CD4-positive, alpha-beta T cell treated with Interferon gamma for 1 hour (primary cell): ENCODE measurements around the gene NOSTRIN.
"Not testable (repeated sequence)": the region's sequence is repeated elsewhere in the genome, so short reads cannot be mapped to it uniquely, and the experiment has no call there.

Experiments
- DNase-seq: peaks from one replicate; pipeline ENCODE4 v3.0.0-alpha.2; 2020

Gene NOSTRIN, protein sequence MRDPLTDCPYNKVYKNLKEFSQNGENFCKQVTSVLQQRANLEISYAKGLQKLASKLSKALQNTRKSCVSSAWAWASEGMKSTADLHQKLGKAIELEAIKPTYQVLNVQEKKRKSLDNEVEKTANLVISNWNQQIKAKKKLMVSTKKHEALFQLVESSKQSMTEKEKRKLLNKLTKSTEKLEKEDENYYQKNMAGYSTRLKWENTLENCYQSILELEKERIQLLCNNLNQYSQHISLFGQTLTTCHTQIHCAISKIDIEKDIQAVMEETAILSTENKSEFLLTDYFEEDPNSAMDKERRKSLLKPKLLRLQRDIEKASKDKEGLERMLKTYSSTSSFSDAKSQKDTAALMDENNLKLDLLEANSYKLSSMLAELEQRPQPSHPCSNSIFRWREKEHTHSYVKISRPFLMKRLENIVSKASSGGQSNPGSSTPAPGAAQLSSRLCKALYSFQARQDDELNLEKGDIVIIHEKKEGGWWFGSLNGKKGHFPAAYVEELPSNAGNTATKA

GRCh38 chr2:168801961-168802858, at the start of gene NOSTRIN:
NOSTRIN (plus strand) TSS chr2:168802637; CDS start chr2:168802647, 10 bp downstream.
- no peak for DNase-seq

DNA sequence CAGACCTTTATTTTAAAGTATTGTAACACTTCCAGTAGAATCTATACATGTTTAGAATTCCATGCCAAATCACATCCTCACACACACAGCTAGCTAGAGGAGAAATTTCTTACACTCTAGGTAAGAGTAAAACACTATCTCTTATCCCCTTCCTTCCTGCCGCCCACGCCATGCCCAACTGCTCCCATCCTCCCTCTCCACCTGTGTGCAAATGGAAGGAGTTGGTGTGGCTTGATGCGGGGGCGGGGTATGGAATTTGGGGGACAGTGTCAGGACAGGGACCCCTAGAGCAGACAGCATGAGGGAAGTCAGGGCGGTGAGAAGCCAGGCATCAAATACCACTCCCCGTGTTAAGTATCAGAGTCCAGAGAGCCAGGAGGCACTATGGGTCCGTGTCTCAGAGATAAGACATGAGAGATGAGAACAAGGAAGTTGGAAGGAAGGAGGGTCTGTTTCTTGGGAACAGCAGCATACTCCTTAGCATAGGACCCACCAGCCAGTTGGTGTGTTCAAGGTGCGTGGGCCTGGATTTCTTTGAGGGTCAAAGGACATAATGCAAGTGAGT, 48.6 kb upstream of the NOSTRIN start:
- DNase-seq = no peak

- DNase-seq = no peak
These were observed 45.2 kb upstream of the NOSTRIN start for GRCh38 chr2:168757223-168757622.

- no peak for DNase-seq
These were observed 43.2 kb upstream of the NOSTRIN start for GRCh38 chr2:168758970-168759820.

GRCh38 chr2:168765401-168765800, 37.0 kb upstream of the NOSTRIN start:
- no peak for DNase-seq

DNA sequence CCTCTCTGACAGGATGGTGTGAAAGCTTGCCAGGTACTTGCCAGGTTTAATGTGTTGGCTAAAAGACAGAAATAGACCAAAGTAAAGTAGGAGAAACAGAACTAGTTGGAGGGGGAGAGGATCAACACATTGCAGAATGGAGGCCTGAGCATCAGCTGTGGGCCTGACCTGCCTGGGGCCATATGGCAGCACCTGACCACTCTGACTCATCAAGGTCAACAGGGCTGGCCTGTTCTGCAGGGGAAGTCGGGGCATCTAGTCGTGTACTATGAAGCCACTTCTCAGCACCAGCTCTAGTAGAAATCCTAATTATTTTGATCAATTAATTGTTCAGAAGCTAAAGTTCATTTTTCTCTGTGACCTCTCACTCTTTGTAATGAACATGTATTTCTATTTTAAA, 35.8 kb upstream of the NOSTRIN start:
- DNase-seq = no peak

DNA sequence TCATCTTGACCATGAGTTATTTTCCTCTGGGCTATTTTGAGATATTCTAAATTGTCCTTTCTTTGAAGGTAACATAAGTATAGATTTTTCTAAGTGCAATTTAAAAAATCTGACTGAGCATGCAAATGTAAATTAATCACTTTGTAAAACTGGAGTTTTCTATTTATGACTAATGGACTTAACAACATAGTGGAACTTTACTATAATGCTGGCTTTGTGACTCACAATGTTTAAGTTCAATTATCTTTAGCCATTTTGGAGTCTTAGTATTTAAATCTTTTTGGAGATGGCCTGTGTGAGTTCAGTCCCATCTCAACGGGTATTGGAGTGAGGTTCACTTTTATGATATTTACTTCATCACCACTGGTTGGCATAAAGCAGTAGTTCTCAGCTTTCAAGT, 35.2 kb upstream of the NOSTRIN start:
- no peak for DNase-seq

- not testable (repeated sequence) for DNase-seq
These were observed 34.1 kb upstream of the NOSTRIN start for GRCh38 chr2:168768357-168768756.

DNA sequence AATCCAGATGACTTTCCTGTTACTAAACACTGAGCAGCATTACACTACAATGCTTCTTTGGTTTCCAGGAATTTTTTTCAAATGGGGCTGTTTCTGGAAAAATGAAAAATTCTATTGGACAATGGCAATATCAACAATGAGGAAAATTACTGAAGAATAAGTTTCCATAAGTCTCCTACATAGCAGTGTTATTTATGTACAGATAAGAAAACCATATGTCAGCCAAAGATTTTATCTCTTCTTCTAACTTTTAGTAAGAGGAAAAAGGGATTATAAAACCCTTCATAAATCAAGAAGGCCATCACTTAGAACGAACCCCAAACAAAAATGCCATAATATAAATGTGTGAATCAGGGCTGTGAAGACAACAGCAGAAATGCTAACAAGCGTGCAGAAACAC, 31.6 kb upstream of the NOSTRIN start:
- DNase-seq = no peak

GRCh38 chr2:168772704-168773103, 29.7 kb upstream of the NOSTRIN start:
- DNase-seq = no peak

DNA sequence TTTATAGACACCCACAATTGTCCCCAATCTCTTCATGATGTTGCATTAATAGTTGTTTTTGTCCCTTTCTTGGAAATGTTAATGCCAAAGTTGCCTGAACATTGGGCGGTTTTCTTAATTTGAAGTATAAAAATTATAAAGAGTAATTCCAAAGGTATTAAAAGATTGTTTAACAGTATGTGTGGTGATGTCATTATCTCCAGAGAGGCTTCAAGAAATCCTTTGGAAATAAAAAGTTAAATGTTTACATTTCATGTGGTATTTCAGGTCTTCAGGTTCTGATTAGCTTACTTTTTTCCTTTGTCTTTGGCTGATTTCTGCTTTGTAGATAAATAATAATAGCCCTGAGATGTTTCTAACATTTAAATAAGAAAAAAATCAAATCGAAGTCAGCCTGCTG, 29.3 kb upstream of the NOSTRIN start:
- DNase-seq = no peak

DNA sequence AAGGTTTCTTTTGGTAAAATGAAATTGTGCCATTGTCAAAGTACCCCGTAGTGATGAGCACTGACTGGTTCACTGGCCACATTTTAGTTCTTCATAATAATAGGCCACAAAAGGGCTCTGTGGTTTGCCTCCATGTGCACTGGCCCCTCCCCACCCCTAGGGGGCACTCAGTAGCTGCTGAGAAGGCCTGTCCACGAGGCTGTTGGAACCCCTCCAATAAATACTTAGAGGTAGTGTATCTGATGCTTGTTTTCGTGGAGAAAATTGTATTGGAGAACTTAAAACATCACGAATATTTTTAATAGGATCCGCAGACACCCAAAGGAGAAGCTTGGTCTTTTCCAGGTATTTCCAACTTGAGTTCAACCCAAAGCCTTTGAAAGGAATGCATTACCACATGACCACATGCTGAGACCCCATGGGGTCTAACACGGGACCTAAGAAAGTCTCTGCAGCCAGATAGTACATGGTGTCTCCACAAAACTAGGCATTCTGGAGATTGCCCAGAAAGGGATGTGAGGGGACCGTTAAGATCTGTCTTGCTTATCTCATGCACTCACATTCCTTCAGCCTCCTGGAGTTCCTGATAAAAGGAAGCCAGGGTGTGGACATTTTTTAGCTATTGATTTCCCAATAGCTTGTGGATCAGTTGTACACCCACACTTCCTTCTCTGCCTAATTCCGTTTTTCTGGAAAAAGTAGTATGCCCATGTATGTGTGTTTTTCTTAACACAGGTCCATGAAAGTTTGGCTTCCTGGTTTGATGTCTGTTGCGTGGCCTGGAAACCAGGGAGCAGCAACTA, 28.5 kb upstream of the NOSTRIN start:
- no peak for DNase-seq

GRCh38 chr2:168775837-168776236, 26.6 kb upstream of the NOSTRIN start:
- DNase-seq = no peak

DNA sequence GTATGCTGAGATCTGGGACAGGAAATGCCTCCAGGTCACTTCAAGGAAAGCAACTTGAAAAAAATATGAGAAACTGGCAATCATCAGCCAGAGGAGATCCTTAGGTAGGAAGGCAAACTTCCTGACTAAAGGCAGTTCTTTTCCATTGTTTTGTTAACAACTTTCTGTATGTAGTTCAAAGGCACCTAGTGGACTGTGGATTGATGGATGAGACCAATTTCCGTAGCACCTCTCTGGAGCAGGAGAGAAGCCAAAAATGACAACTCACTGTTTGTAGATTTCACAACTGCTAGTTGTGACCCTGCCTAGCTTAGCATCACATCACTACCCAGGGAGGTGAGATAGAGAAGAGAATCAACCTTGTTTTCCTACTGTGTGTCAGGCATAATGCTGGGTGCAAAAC, 21.8 kb upstream of the NOSTRIN start:
- no peak for DNase-seq

DNA sequence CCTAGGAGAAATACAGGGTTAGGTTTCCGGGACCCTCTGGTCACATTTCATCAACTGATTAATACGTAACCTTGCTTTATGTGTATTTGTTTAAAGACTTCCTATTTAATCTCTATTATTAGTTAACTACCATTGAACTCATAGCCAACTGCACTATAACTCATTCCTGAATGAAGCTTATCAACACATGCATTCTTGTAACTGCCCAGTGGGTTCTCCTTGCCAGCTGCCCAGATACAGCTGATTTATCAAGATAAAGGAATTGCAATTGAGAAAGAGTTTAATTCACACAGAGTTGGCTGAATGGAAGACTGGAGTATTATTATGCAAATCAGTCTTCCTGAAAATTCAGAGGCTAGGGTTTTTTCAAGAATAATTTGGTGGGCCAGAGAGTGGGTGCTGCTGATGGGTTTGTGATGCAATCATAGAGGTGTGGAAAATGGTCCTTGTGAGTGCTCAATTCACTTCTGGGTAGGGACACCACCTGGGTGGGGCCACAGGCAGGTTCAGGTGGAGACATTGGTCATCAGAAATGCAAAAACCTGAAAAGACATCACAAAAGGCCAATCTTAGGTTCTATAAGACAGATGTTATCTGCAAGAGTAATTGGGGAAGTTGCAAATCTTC, 21.1 kb upstream of the NOSTRIN start:
- DNase-seq = no peak

DNA sequence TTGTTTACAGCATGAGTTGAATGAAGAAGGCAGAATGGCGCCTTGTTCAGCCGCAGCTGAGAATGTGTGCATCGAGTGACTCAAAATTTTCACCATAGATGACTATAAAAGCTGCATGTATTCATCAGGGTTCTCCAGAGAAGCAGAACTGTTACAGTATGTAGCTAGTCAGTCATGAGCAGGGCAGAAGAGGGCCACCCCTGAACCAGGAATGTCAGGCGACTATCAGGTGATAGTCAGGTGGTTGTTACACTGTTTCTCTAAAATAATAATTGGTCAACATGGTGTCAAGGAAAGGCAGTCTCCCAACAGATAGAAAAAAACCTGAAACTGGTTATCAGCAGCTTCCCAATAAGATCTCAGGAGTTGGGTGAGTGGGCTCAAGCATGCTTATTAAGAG, 20.2 kb upstream of the NOSTRIN start:
- no peak for DNase-seq

DNA sequence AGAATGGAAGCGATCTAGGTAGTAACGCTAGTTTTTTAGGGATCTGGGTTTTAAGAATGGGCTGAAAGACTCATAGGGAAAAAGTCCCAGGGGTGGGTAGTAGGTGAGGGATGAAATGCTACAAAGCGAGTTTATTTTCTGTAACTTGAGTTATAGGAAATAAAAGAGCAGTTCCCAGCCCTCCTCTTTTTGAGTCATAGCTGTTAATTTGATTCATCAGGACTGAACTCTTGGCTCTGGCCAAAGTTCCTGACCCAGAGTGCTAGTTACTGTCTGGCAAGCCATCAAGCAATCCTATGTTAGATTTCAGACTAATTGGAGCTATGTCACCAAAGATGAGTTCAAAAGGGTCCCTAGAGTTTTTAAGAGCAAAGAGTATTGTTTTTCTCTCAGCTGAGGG, 17.4 kb upstream of the NOSTRIN start:
- DNase-seq = no peak

DNA sequence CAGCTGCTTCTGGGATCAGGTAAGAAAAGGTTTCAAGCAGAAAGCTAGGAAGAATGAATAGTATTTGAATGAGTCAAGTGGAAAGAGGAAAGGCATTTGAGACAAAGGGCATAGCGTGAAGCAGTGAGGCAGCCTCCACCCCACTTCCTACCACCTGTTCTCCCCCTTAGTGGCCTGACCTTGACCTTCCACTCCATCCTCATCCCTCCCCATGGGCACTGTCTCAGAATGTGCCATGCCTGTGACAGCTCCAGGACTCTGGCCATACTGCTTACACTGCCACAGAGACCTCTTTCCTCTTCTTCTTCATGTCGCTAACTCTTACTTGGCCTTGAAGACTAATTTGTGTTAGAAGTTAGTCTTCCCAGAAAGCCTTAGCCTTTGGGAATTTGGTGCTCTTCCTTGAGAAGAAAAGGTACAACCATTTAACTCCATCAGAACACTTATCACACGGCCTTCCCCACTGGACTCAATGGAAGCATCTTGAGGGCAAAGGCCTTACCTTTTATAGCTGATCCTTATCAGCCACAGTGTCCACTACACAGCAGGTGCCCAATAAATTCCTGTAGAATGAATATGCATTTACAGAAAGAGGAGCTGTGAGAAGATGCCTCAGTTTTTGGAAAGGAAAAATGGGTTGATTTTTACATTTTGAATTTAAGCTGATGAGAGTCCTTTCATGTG, 15.2 kb upstream of the NOSTRIN start:
- no peak for DNase-seq

GRCh38 chr2:168787782-168788376, 14.6 kb upstream of the NOSTRIN start:
- DNase-seq = no peak

GRCh38 chr2:168789776-168790175, 12.7 kb upstream of the NOSTRIN start:
- no peak for DNase-seq
